Mononuclear cell (primary cell): Measurements from ENCODE around the gene SETD1B. TPM values are rescaled to one million over a fixed set of nuclear protein-coding genes. Genes with fewer than 3 reads are reported as not detected.

Experiments used
- H3K27me3 ChIP-seq: 2 replicates; pipeline ENCODE4 v1.6.0; 2011; ENCODE audit warnings: low read length, control low read depth; ENCODE audit not compliant: insufficient read depth
- H3K4me1 ChIP-seq: 2 replicates; pipeline ENCODE4 v1.5.1; 2011; ENCODE audit warnings: mild to moderate bottlenecking, low read length, control low read depth; ENCODE audit not compliant: insufficient read depth
- H3K4me3 ChIP-seq: 2 replicates; pipeline ENCODE4 v1.5.1; 2011; ENCODE audit warnings: mild to moderate bottlenecking, low read length, moderate library complexity
- H3K9me3 ChIP-seq: 2 replicates; pipeline ENCODE4 v1.5.1; 2011; ENCODE audit warnings: low read depth, mild to moderate bottlenecking, control low read depth, low read length
- total RNA-seq: library from RNA; depleted of rRNA; stranded (reverse); fragments of >200 nt; gene quantifications from one replicate; pipeline ENCODE4 v1.2.3, GENCODE V29; 2012

Gene SETD1B
- total RNA-seq, 1 donor, result 28.4 TPM

- H3K27me3 ChIP-seq, result no peaks in the 10 kb centered on the region
- no peaks in the 10 kb centered on the region for H3K9me3 ChIP-seq
- H3K4me1 ChIP-seq, result peaks cover 19% of the 10 kb centered on the region
- no peak overlapping the region for H3K4me3 ChIP-seq
Measured at GRCh38 chr12:121774968-121775474, 28.8 kb upstream of the SETD1B start.

GRCh38 chr12:121775501-121775900 is 28.3 kb upstream of the SETD1B start:
- Histone ChIP-seq H3K4me1 (peaks cover 19% of the 10 kb centered on the region), H3K4me3 (no peak overlapping the region), H3K27me3 (no peaks in the 10 kb centered on the region), H3K9me3 (no peaks in the 10 kb centered on the region)

GRCh38 chr12:121776190-121777098 is 27.4 kb upstream of the SETD1B start:
- no peaks in the 10 kb centered on the region for H3K9me3 ChIP-seq
- peaks cover 28% of the 10 kb centered on the region for H3K4me1 ChIP-seq
- no peaks in the 10 kb centered on the region for H3K27me3 ChIP-seq
- H3K4me3 ChIP-seq, result no peak overlapping the region

GRCh38 chr12:121778567-121779421 is 25.0 kb upstream of the SETD1B start:
- Histone ChIP-seq H3K4me3 (no peak overlapping the region), H3K27me3 (no peaks in the 10 kb centered on the region), H3K4me1 (peaks cover 43% of the 10 kb centered on the region), H3K9me3 (no peaks in the 10 kb centered on the region)

- H3K4me1 ChIP-seq, result peaks cover 50% of the 10 kb centered on the region
Measured at GRCh38 chr12:121779422-121779895, 24.4 kb upstream of the SETD1B start.

GRCh38 chr12:121780429-121780828 is 23.4 kb upstream of the SETD1B start:
- H3K4me3 ChIP-seq, result no peak overlapping the region
- H3K4me1 ChIP-seq, result peaks cover 58% of the 10 kb centered on the region
- H3K27me3 ChIP-seq, result no peaks in the 10 kb centered on the region
- H3K9me3 ChIP-seq, result no peaks in the 10 kb centered on the region

More at GRCh38 chr12:121779422-121779895, 24.4 kb upstream of the SETD1B start:
- Histone ChIP-seq H3K27me3 (no peaks in the 10 kb centered on the region), H3K4me3 (no peak overlapping the region), H3K9me3 (no peaks in the 10 kb centered on the region)

- Histone ChIP-seq H3K27me3 (no peaks in the 10 kb centered on the region), H3K4me1 (peaks cover 58% of the 10 kb centered on the region), H3K9me3 (no peaks in the 10 kb centered on the region), H3K4me3 (no peak overlapping the region)
Measured at GRCh38 chr12:121781484-121781997, 22.3 kb upstream of the SETD1B start.

- H3K4me3 ChIP-seq, result no peak overlapping the region
- H3K27me3 ChIP-seq, result no peaks in the 10 kb centered on the region
- H3K9me3 ChIP-seq, result no peaks in the 10 kb centered on the region
- H3K4me1 ChIP-seq, result peaks cover 64% of the 10 kb centered on the region
Measured at GRCh38 chr12:121781998-121782979, 21.5 kb upstream of the SETD1B start.

GRCh38 chr12:121783766-121784165 is 20.0 kb upstream of the SETD1B start:
- no peaks in the 10 kb centered on the region for H3K9me3 ChIP-seq
- H3K4me3 ChIP-seq, result no peak overlapping the region
- no peaks in the 10 kb centered on the region for H3K27me3 ChIP-seq
- peaks cover 78% of the 10 kb centered on the region for H3K4me1 ChIP-seq

GRCh38 chr12:121784460-121784859 is 19.3 kb upstream of the SETD1B start:
- Histone ChIP-seq H3K4me1 (peaks cover 85% of the 10 kb centered on the region), H3K4me3 (no peak overlapping the region), H3K9me3 (no peaks in the 10 kb centered on the region), H3K27me3 (no peaks in the 10 kb centered on the region)

GRCh38 chr12:121786440-121786825 is 17.4 kb upstream of the SETD1B start:
- no peaks in the 10 kb centered on the region for H3K9me3 ChIP-seq
- no peaks in the 10 kb centered on the region for H3K27me3 ChIP-seq
- no peak overlapping the region for H3K4me3 ChIP-seq
- peaks cover 96% of the 10 kb centered on the region for H3K4me1 ChIP-seq

- Histone ChIP-seq H3K9me3 (no peaks in the 10 kb centered on the region), H3K4me1 (peaks cover 96% of the 10 kb centered on the region), H3K27me3 (no peaks in the 10 kb centered on the region), H3K4me3 (no peak overlapping the region)
Measured at GRCh38 chr12:121787063-121788025, 16.5 kb upstream of the SETD1B start.

GRCh38 chr12:121788176-121788818 is 15.5 kb upstream of the SETD1B start:
- H3K27me3 ChIP-seq, result no peaks in the 10 kb centered on the region
- H3K4me1 ChIP-seq, result peaks cover 96% of the 10 kb centered on the region
- no peak overlapping the region for H3K4me3 ChIP-seq
- no peaks in the 10 kb centered on the region for H3K9me3 ChIP-seq
